ENCODE results near the gene KRTAP10-4.
"Not testable (repeated sequence)": the region's sequence is repeated elsewhere in the genome, so short reads cannot be mapped to it uniquely, and the experiment has no call there.

KRTAP10-4 gene

GRCh38 chr21:44534688-44535087 lies 38.8 kb upstream of the KRTAP10-4 start:
- no peak for DNase-seq (ENCODE audit: low read depth)

- DNase-seq (ENCODE audit: low read depth): no peak
These were observed 37.6 kb upstream of the KRTAP10-4 start for GRCh38 chr21:44535963-44536362.

- no peak for DNase-seq (ENCODE audit: low read depth)
These were observed 35.3 kb upstream of the KRTAP10-4 start for GRCh38 chr21:44537930-44538911.

GRCh38 chr21:44539046-44539445 lies 34.5 kb upstream of the KRTAP10-4 start:
- DNase-seq (ENCODE audit: low read depth): no peak

GRCh38 chr21:44539991-44540666 lies 33.4 kb upstream of the KRTAP10-4 start, which contains the start of gene KRTAP10-1:
Gene KRTAP10-1, minus strand, starts transcription at chr21:44540195. Its CDS starts 45 bp downstream, at chr21:44540150.
- no peak for DNase-seq (ENCODE audit: low read depth)

GRCh38 chr21:44540741-44541288 lies 32.7 kb upstream of the KRTAP10-4 start:
- no peak for DNase-seq (ENCODE audit: low read depth)

- no peak for DNase-seq (ENCODE audit: low read depth)
These were observed 30.8 kb upstream of the KRTAP10-4 start for GRCh38 chr21:44542716-44543115.

- no peak for DNase-seq (ENCODE audit: low read depth)
These were observed 29.0 kb upstream of the KRTAP10-4 start for GRCh38 chr21:44544566-44544965.

GRCh38 chr21:44547656-44548331 lies 25.7 kb upstream of the KRTAP10-4 start:
- DNase-seq (ENCODE audit: low read depth): no peak

GRCh38 chr21:44548381-44548780 lies 25.1 kb upstream of the KRTAP10-4 start:
- DNase-seq (ENCODE audit: low read depth): no peak

GRCh38 chr21:44548922-44549321 lies 24.6 kb upstream of the KRTAP10-4 start:
- DNase-seq (ENCODE audit: low read depth): no peak

GRCh38 chr21:44549525-44550211 lies 23.9 kb upstream of the KRTAP10-4 start:
- no peak for DNase-seq (ENCODE audit: low read depth)

- not testable (repeated sequence) for DNase-seq (ENCODE audit: low read depth)
These were observed 23.2 kb upstream of the KRTAP10-4 start for GRCh38 chr21:44550285-44550684.

- no peak for DNase-seq (ENCODE audit: low read depth)
These were observed 22.7 kb upstream of the KRTAP10-4 start for GRCh38 chr21:44550807-44551206.

- no peak for DNase-seq (ENCODE audit: low read depth)
These were observed 22.1 kb upstream of the KRTAP10-4 start, which contains the start of gene KRTAP10-2 for GRCh38 chr21:44551340-44551961. Gene KRTAP10-2, minus strand, starts transcription at chr21:44551505. Its CDS starts 47 bp downstream, at chr21:44551458.

GRCh38 chr21:44552136-44552535 lies 21.4 kb upstream of the KRTAP10-4 start:
- no peak for DNase-seq (ENCODE audit: low read depth)

- DNase-seq (ENCODE audit: low read depth): no peak
These were observed 20.8 kb upstream of the KRTAP10-4 start for GRCh38 chr21:44552681-44553080.

- DNase-seq (ENCODE audit: low read depth): no peak
These were observed 18.2 kb upstream of the KRTAP10-4 start for GRCh38 chr21:44555200-44555875.

GRCh38 chr21:44556879-44557278 lies 16.6 kb upstream of the KRTAP10-4 start:
- DNase-seq (ENCODE audit: low read depth): no peak

Measured in stimulated activated CD8-positive, alpha-beta memory T cell treated with anti-CD3 and anti-CD28 coated beads, Interleukin-12 subunit alpha, Interleukin-12 subunit beta, amount 100 ng/mL, for 1 hour (primary cell).